Measurements from ENCODE around the gene TEAD4. TPM values are rescaled to one million over a fixed set of nuclear protein-coding genes. Genes with fewer than 3 reads are reported as not detected.

Gene TEAD4
- total and polyA plus RNA-seq, 2 donors (not counting 1 experiment from before 2014, with no cell fraction given) = not detected

DNA sequence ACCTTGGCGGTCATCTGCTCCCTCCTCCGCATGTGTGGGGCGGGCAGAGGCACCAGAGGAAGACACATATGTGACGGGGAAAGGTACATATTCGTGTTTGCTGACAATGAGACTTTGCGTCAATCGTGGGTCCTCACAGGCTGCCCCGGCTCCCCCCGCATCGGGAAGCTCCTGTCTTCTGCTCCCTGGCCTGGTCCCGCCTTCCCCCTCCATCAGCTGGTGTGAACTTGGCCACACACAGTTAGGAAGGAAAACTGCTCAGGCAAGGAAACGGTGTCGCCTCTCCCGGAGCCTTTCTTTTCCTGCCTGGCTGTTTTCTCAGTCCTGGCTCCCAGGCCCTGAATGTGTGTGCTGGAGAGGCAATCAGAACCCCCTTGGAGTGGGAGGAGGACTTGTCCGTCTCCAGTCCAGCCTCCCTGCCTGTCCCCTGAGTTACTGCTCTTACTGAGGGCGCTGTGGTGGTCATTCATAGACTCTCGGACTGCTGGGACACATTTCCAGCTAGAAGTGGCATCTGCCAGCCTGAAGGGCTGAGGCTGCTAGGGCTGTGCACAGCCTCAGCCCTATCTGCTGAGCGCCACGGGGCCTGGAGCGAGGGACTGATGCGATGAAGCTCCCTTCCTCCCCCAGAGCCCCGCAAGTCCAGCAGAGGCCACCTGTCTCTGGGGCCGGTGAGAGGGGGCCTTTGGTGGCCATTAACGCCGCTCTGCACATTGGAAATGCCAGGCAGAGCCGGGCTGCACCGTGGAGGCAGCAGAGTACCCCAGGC lies 73.8 kb downstream of the TEAD4 start:
- no peak overlapping the region for H3K27ac ChIP-seq (ENCODE audit: low read length in 2 of 2)
- no peaks in the 10 kb centered on the region for H3K9me3 ChIP-seq (ENCODE audit: control extremely low read depth in 1 of 3, control insufficient read depth in 2 of 3, insufficient read depth in 1 of 3, low read length in 2 of 3)
- CTCF ChIA-PET = interaction anchor here (1.6 kb wide), 2 partner anchors 10 to 187 kb away, joined by 3 to 6 read pairs; no protein-coding TSS in a partner anchor
- no peaks in the 10 kb centered on the region for H3K36me3 ChIP-seq (replicated peaks in 1 of 2; ENCODE audit: control extremely low read depth in 1 of 2, control insufficient read depth in 1 of 2, extremely low read depth in 1 of 2, insufficient read depth in 2 of 2, low read length in 1 of 2)
- no peak for TF ChIP-seq EZH2 (IDR thresholded peaks at IDR 0.05; ENCODE audit: borderline replicate concordance, insufficient read depth, low read depth, low read length, poor library complexity, severe bottlenecking)
- TF ChIP-seq, protein P1, sequence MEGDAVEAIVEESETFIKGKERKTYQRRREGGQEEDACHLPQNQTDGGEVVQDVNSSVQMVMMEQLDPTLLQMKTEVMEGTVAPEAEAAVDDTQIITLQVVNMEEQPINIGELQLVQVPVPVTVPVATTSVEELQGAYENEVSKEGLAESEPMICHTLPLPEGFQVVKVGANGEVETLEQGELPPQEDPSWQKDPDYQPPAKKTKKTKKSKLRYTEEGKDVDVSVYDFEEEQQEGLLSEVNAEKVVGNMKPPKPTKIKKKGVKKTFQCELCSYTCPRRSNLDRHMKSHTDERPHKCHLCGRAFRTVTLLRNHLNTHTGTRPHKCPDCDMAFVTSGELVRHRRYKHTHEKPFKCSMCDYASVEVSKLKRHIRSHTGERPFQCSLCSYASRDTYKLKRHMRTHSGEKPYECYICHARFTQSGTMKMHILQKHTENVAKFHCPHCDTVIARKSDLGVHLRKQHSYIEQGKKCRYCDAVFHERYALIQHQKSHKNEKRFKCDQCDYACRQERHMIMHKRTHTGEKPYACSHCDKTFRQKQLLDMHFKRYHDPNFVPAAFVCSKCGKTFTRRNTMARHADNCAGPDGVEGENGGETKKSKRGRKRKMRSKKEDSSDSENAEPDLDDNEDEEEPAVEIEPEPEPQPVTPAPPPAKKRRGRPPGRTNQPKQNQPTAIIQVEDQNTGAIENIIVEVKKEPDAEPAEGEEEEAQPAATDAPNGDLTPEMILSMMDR (IDR thresholded peaks at IDR 0.05) = no peak
- WGBS (ENCODE audit: insufficient coverage) = 87% methylated on average over 25 of the region's 27 CpGs
- POLR2A ChIA-PET = no interaction called here
- no peak overlapping the region for H3K4me3 ChIP-seq (ENCODE audit: control extremely low read depth in 1 of 5, extremely low read depth in 1 of 5, insufficient read depth in 1 of 5, low read depth in 2 of 5, low read length in 4 of 5)
- peaks cover 12% of the 10 kb centered on the region for H3K27me3 Mint-ChIP-seq
- no peak overlapping the region for H2AFZ ChIP-seq (ENCODE audit: insufficient read depth, low read depth, low read length, poor library complexity, severe bottlenecking)
- H3K4me1 Mint-ChIP-seq = no peaks in the 10 kb centered on the region
- H3K9me3 Mint-ChIP-seq (ENCODE audit: insufficient read depth) = no peaks in the 10 kb centered on the region
- intact Hi-C loops (cut with micrococcal nuclease) = loop anchor here (10.0 kb wide), 1 partner anchor 178 kb away; the partner anchor contains the start of gene TEX52
- DNase-seq (no peak), ATAC-seq (ENCODE audit: low read depth) (no peak)
- H3K4me2 ChIP-seq (replicated peaks; ENCODE audit: low read depth, low read length, poor library complexity, severe bottlenecking) = no peak overlapping the region
- H3K27ac Mint-ChIP-seq = no peak overlapping the region
- H3K27me3 ChIP-seq (replicated peaks in 1 of 4; ENCODE audit: control extremely low read depth in 1 of 4, control insufficient read depth in 3 of 4, insufficient read depth in 4 of 4, low read length in 3 of 4) = no peaks in the 10 kb centered on the region
- H3K9ac ChIP-seq (ENCODE audit: low read length) = no peak overlapping the region
- H3K79me2 ChIP-seq (ENCODE audit: control insufficient read depth, insufficient read depth, low read length) = no peaks in the 10 kb centered on the region
- no peaks in the 10 kb centered on the region for H3K4me1 ChIP-seq (ENCODE audit: control insufficient read depth in 2 of 2, insufficient read depth in 2 of 2, low read length in 2 of 2)
- no peak overlapping the region for H3K4me3 Mint-ChIP-seq
- H4K20me1 ChIP-seq (ENCODE audit: control insufficient read depth, insufficient read depth, low read length, poor library complexity, severe bottlenecking) = no peaks in the 10 kb centered on the region

DNA sequence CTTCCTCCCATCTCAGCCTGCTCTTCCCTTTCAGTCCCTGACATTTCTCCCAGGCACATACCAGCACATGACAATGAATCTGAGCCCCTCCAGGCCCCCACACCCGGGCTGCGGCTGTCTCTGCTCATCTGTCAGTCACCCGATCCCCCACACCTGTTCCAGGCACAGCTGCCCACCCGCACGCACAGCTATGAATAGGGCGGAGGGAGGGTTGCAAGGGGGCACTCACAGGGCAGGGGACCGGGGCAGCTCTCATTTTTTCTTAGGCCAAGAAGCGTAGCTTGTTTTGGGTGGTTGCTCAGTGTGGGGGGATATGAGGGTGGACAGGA lies 74.3 kb downstream of the TEAD4 start:
- ATAC-seq (ENCODE audit: low read depth) = no peak
- no peaks in the 10 kb centered on the region for H3K4me1 ChIP-seq (ENCODE audit: control insufficient read depth in 2 of 2, insufficient read depth in 2 of 2, low read length in 2 of 2)
- TF ChIP-seq, protein P1 (IDR thresholded peaks at IDR 0.05) = no peak
- TF ChIP-seq EZH2 (IDR thresholded peaks at IDR 0.05; ENCODE audit: borderline replicate concordance, insufficient read depth, low read depth, low read length, poor library complexity, severe bottlenecking) = no peak
- no peak for DNase-seq
- H2AFZ ChIP-seq (ENCODE audit: insufficient read depth, low read depth, low read length, poor library complexity, severe bottlenecking) = no peak overlapping the region
- intact Hi-C loops (cut with micrococcal nuclease) = loop anchor here (10.0 kb wide), 1 partner anchor 179 kb away; the partner anchor contains the start of gene TEX52
- Mint-ChIP-seq H3K9me3 (ENCODE audit: insufficient read depth) (no peaks in the 10 kb centered on the region), H3K27me3 (peaks cover 12% of the 10 kb centered on the region), H3K4me3 (no peak overlapping the region), H3K4me1 (no peaks in the 10 kb centered on the region), H3K27ac (no peak overlapping the region)
- H3K79me2 ChIP-seq (ENCODE audit: control insufficient read depth, insufficient read depth, low read length) = no peaks in the 10 kb centered on the region
- WGBS (ENCODE audit: insufficient coverage) = 83% methylated on average over 3 of the region's 8 CpGs
- no peaks in the 10 kb centered on the region for H3K36me3 ChIP-seq (replicated peaks in 1 of 2; ENCODE audit: control extremely low read depth in 1 of 2, control insufficient read depth in 1 of 2, extremely low read depth in 1 of 2, insufficient read depth in 2 of 2, low read length in 1 of 2)
- no peak overlapping the region for H3K9ac ChIP-seq (ENCODE audit: low read length)
- H3K27ac ChIP-seq (ENCODE audit: low read length in 2 of 2) = no peak overlapping the region
- POLR2A ChIA-PET = no interaction called here
- no peak overlapping the region for H3K4me3 ChIP-seq (ENCODE audit: control extremely low read depth in 1 of 5, extremely low read depth in 1 of 5, insufficient read depth in 1 of 5, low read depth in 2 of 5, low read length in 4 of 5)
- H4K20me1 ChIP-seq (ENCODE audit: control insufficient read depth, insufficient read depth, low read length, poor library complexity, severe bottlenecking) = no peaks in the 10 kb centered on the region
- no peaks in the 10 kb centered on the region for H3K9me3 ChIP-seq (ENCODE audit: control extremely low read depth in 1 of 3, control insufficient read depth in 2 of 3, insufficient read depth in 1 of 3, low read length in 2 of 3)
- CTCF ChIA-PET = interaction anchor here (1.2 to 1.6 kb wide), 2 partner anchors 77 to 188 kb away, joined by 3 to 6 read pairs; no protein-coding TSS in a partner anchor
- no peak overlapping the region for H3K4me2 ChIP-seq (replicated peaks; ENCODE audit: low read depth, low read length, poor library complexity, severe bottlenecking)
- no peaks in the 10 kb centered on the region for H3K27me3 ChIP-seq (replicated peaks in 1 of 4; ENCODE audit: control extremely low read depth in 1 of 4, control insufficient read depth in 3 of 4, insufficient read depth in 4 of 4, low read length in 3 of 4)

Data from B cell (primary cell).